Lung (tissue), 12 donors: ENCODE measurements around the gene RIN1. TPM values are rescaled to one million over a fixed set of nuclear protein-coding genes. Genes with fewer than 3 reads are reported as not detected.

Source experiments
- ATAC-seq: fragments of 200-7000 bp; cut with Tn5 transposase; one replicate; pipeline ENCODE4 v1.9.1; 2020; ENCODE audit warnings: moderate number of reproducible peaks; ENCODE audit not compliant: insufficient read depth, low FRiP score
- DNase-seq, 3 donors: peaks; one replicate each; pipeline ENCODE4 v3.0.0-alpha.2; 2013 to 2017
- H3K27ac ChIP-seq, 2 donors: one replicate each; pipeline ENCODE4 v1.5.1; 2013; ENCODE audit warnings: mild to moderate bottlenecking in 2 of 2, moderate library complexity in 2 of 2, control low read depth in 1 of 2, inconsistent platforms in 1 of 2, low read depth in 1 of 2, low read length in 1 of 2
- H3K27me3 ChIP-seq, 3 donors: one replicate each; pipeline ENCODE4 v1.5.1; 2013; ENCODE audit warnings: low read length in 2 of 3; ENCODE audit not compliant: control insufficient read depth in 3 of 3, insufficient read depth in 3 of 3
- H3K36me3 ChIP-seq, 4 donors: one replicate each; pipeline ENCODE4 v1.5.1; 2013; ENCODE audit warnings: low read length in 4 of 4, mild to moderate bottlenecking in 1 of 4, moderate library complexity in 1 of 4; ENCODE audit not compliant: control insufficient read depth in 4 of 4, insufficient read depth in 4 of 4
- H3K4me1 ChIP-seq, 5 donors: one replicate each; pipeline ENCODE4 v1.5.1; 2013; ENCODE audit warnings: low read length in 5 of 5, mild to moderate bottlenecking in 2 of 5, moderate library complexity in 1 of 5; ENCODE audit not compliant: control insufficient read depth in 5 of 5, insufficient read depth in 5 of 5
- H3K4me3 ChIP-seq: one replicate; pipeline ENCODE4 v1.5.1; 2013; ENCODE audit warnings: mild to moderate bottlenecking, control low read depth, moderate library complexity
- H3K9ac ChIP-seq, 2 donors: one replicate each; pipeline ENCODE4 v1.5.1; 2013; ENCODE audit warnings: low read length in 2 of 2, control low read depth in 1 of 2; ENCODE audit not compliant: insufficient read depth in 1 of 2
- H3K9me3 ChIP-seq, 4 donors: one replicate each; pipeline ENCODE4 v1.5.1; 2013; ENCODE audit warnings: low read length in 3 of 4, mild to moderate bottlenecking in 1 of 4, moderate library complexity in 1 of 4; ENCODE audit not compliant: control insufficient read depth in 4 of 4, insufficient read depth in 3 of 4
- CTCF ChIP-seq: IDR thresholded peaks from 2 replicates; pipeline ENCODE4 v1.5.1; 2012; ENCODE audit warnings: mild to moderate bottlenecking; ENCODE audit errors: control extremely low read depth, extremely low read depth
- WGBS, 2 donors: extraction: QIAGEN DNeasy Blood & Tissue Kit; methylation state at CpG; one replicate each; pipeline ENCODE4 v1.1.7; 2013; 5-methylcytosine and 5-hydroxymethylcytosine counted together
- polyA plus RNA-seq, 2 donors: library from polyadenylated mRNA; stranded (reverse); fragments of 200-250 nt; gene quantifications; one replicate each; pipeline ENCODE4 v1.2.1, GENCODE V29; 2013
- total RNA-seq, 2 donors: library from RNA; depleted of rRNA in 1 of 2; stranded (reverse); fragments of >200 nt in 1 of 2; gene quantifications; one replicate each; pipeline ENCODE4 v1.2.1, GENCODE V29; 2014 to 2021
- donor health status: control.
- donor health status: control.
- donor health status: Bipolar disorder and iron deficiency.
- donor health status: healthy.
- donor health status: DM: yes; HTN: yes; CAD: no.

The RIN1 gene
- total and polyA plus RNA-seq, 4 donors = 1.9 to 15.1 (median 9.6) TPM

GRCh38 chr11:66344550-66345315, 8.5 kb upstream of the RIN1 start, which contains the start of gene BRMS1:
TSS of gene BRMS1 (minus strand) at chr11:66345104. CDS start at chr11:66342234, 2,870 bp downstream.
- ATAC-seq (peak; percentile 80), DNase-seq (peak; percentile 97 to 99 (median 97))
- Histone ChIP-seq H3K27ac (peak within 1 kb of the TSS; percentile 89 to 90), H3K27me3 (no peaks in the 10 kb centered on the region), H3K9ac (peak within 1 kb of the TSS; percentile 69 to 80), H3K9me3 (peaks cover 0 to 2% (median 0%) of the 10 kb centered on the region in 4 donors), H3K4me1 (peaks cover 8 to 36% (median 19%) of the 10 kb centered on the region in 5 donors), H3K36me3 (peaks cover 0 to 24% (median 9%) of the 10 kb centered on the region in 4 donors), H3K4me3 (peak within 1 kb of the TSS; percentile 82)
- WGBS, 2 donors = 0 to 1% methylated on average over 59 of the region's 59 CpGs
- TF ChIP-seq CTCF = no peak

- WGBS, 2 donors = 93 to 95% methylated on average over 8 of the region's 8 CpGs
- Histone ChIP-seq H3K9ac (no peak overlapping the region), H3K36me3 (peaks cover 0 to 39% (median 14%) of the 10 kb centered on the region in 4 donors), H3K27me3 (no peaks in the 10 kb centered on the region), H3K4me3 (no peak overlapping the region), H3K4me1 (peaks cover 8 to 33% (median 18%) of the 10 kb centered on the region in 5 donors), H3K9me3 (peaks cover 0 to 2% (median 0%) of the 10 kb centered on the region in 4 donors), H3K27ac (no peak overlapping the region)
- ATAC-seq (no peak), DNase-seq (no peak)
- TF ChIP-seq CTCF = no peak
These were observed 6.9 kb upstream of the RIN1 start for GRCh38 chr11:66343176-66343575.

GRCh38 chr11:66341502-66342126, 5.4 kb upstream of the RIN1 start:
- no peak overlapping the region for H3K4me3 ChIP-seq
- no peak for TF ChIP-seq CTCF
- H3K27ac ChIP-seq = no peak overlapping the region
- no peak for ATAC-seq
- H3K36me3 ChIP-seq = peaks cover 0 to 47% (median 14%) of the 10 kb centered on the region in 4 donors
- no peaks in the 10 kb centered on the region for H3K9me3 ChIP-seq
- DNase-seq = no peak
- WGBS, 2 donors = 95% methylated on average over 21 of the region's 21 CpGs
- no peaks in the 10 kb centered on the region for H3K27me3 ChIP-seq
- H3K4me1 ChIP-seq = peaks cover 7 to 28% (median 14%) of the 10 kb centered on the region in 5 donors
- H3K9ac ChIP-seq = no peak overlapping the region
